ENCODE data around the gene GSAP. TPM values are rescaled to one million over a fixed set of nuclear protein-coding genes. Genes with fewer than 3 reads are reported as not detected.

GSAP gene
- total RNA-seq, 2 donors from 2014 or later = 10.3 to 11.5 TPM

GRCh38 chr7:77416621-77417371, 647 bp upstream of the GSAP start:
- DNase-seq (no peak), ATAC-seq (peak in 1 of 2 donors; percentile 24)
- intact Hi-C loops (cut with DNase I) = loop anchor here in 1 of 2 donors (10.0 kb wide), 1 partner anchor 118 kb away; the partner anchor contains the start of gene PTPN12

GRCh38 chr7:77415476-77415822, 700 bp downstream of the GSAP start:
- peak; percentile 51 to 54 for ATAC-seq
- no peak for DNase-seq
- intact Hi-C loops (cut with DNase I) = loop anchor here in 1 of 2 donors (10.0 kb wide), 1 partner anchor 119 kb away; the partner anchor contains the start of gene PTPN12

GRCh38 chr7:77413861-77414424, 2.2 kb downstream of the GSAP start:
- ATAC-seq (no peak), DNase-seq (no peak)
- intact Hi-C loops (cut with DNase I) = loop anchor here in 1 of 2 donors (10.0 kb wide), 1 partner anchor 121 kb away; the partner anchor contains the start of gene PTPN12

GRCh38 chr7:77413128-77413527, 3.0 kb downstream of the GSAP start:
- ATAC-seq = no peak
- no peak for DNase-seq
- intact Hi-C loops (cut with DNase I) = loop anchor here in 1 of 2 donors (10.0 kb wide), 1 partner anchor 122 kb away; the partner anchor contains the start of gene PTPN12

GRCh38 chr7:77409739-77410547, 6.2 kb downstream of the GSAP start:
- DNase-seq = no peak
- intact Hi-C loops (cut with DNase I) = loop anchor here in 1 of 2 donors (10.0 kb wide), 1 partner anchor 125 kb away; the partner anchor contains the start of gene PTPN12
- peak; percentile 86 to 89 for ATAC-seq

GRCh38 chr7:77409005-77409738, 7.0 kb downstream of the GSAP start:
- intact Hi-C loops (cut with DNase I) = no loop called here
- DNase-seq (no peak), ATAC-seq (peak in 1 of 2 donors; percentile 48)

GRCh38 chr7:77407906-77408305, 8.2 kb downstream of the GSAP start:
- DNase-seq (no peak), ATAC-seq (no peak)
- intact Hi-C loops (cut with DNase I) = no loop called here

- intact Hi-C loops (cut with DNase I) = no loop called here
- DNase-seq = no peak
- no peak for ATAC-seq
Observed at GRCh38 chr7:77406421-77406820, 9.7 kb downstream of the GSAP start.

- no peak for DNase-seq
- ATAC-seq = no peak
- intact Hi-C loops (cut with DNase I) = no loop called here
Observed at GRCh38 chr7:77404641-77405040, 11.5 kb downstream of the GSAP start.

- no peak for ATAC-seq
- intact Hi-C loops (cut with DNase I) = no loop called here
- no peak for DNase-seq
Observed at GRCh38 chr7:77403957-77404356, 12.2 kb downstream of the GSAP start.

GRCh38 chr7:77402818-77403217, 13.3 kb downstream of the GSAP start:
- intact Hi-C loops (cut with DNase I) = no loop called here
- no peak for DNase-seq
- no peak for ATAC-seq

GRCh38 chr7:77401002-77401401, 15.1 kb downstream of the GSAP start:
- DNase-seq = no peak
- intact Hi-C loops (cut with DNase I) = no loop called here
- ATAC-seq = no peak

GRCh38 chr7:77399816-77400215, 16.3 kb downstream of the GSAP start:
- intact Hi-C loops (cut with DNase I) = no loop called here

GRCh38 chr7:77396894-77397547, 19.1 kb downstream of the GSAP start:
- no peak for DNase-seq
- ATAC-seq = no peak
- intact Hi-C loops (cut with DNase I) = no loop called here

More at GRCh38 chr7:77399816-77400215, 16.3 kb downstream of the GSAP start:
- ATAC-seq = peak in 1 of 2 donors; percentile 27
- no peak for DNase-seq

- ATAC-seq = no peak
- no peak for DNase-seq
- intact Hi-C loops (cut with DNase I) = no loop called here
Observed at GRCh38 chr7:77395626-77396025, 20.5 kb downstream of the GSAP start.

GRCh38 chr7:77393954-77394353, 22.2 kb downstream of the GSAP start:
- no peak for DNase-seq
- ATAC-seq = no peak
- intact Hi-C loops (cut with DNase I) = no loop called here

GRCh38 chr7:77393261-77393660, 22.9 kb downstream of the GSAP start:
- peak in 1 of 2 donors; percentile 75 for ATAC-seq
- intact Hi-C loops (cut with DNase I) = no loop called here
- DNase-seq = no peak

- DNase-seq = no peak
- no peak for ATAC-seq
- intact Hi-C loops (cut with DNase I) = no loop called here
Observed at GRCh38 chr7:77391230-77391629, 24.9 kb downstream of the GSAP start.
